Fibroblast of peridontal ligament (primary cell): ENCODE measurements around the gene LY6G5C.
A peak's percentile ranks its signal among the peaks of the same experiment; 100 is the strongest.
"Not testable (repeated sequence)": the region's sequence is repeated elsewhere in the genome, so short reads cannot be mapped to it uniquely, and the experiment has no call there.

Experiments used
- DNase-seq: peaks from one replicate; pipeline ENCODE4 v3.0.0-alpha.2; 2010; ENCODE audit errors: extremely low read depth

The LY6G5C gene

GRCh38 chr6:31715022-31715958 is 34.4 kb upstream of the LY6G5C start, which contains the start of gene LY6G6D:
Gene LY6G6D (plus strand): TSS chr6:31715348. CDS start chr6:31715356, 8 bp downstream.
- DNase-seq, result no peak

GRCh38 chr6:31713991-31714684 is 33.3 kb upstream of the LY6G5C start:
- DNase-seq, result no peak

- no peak for DNase-seq
Measured at GRCh38 chr6:31713465-31713864, 32.6 kb upstream of the LY6G5C start.

- DNase-seq, result no peak
Measured at GRCh38 chr6:31712296-31712695, 31.4 kb upstream of the LY6G5C start.

GRCh38 chr6:31711233-31711632 is 30.4 kb upstream of the LY6G5C start:
- DNase-seq, result no peak

GRCh38 chr6:31710523-31711219 is 29.8 kb upstream of the LY6G5C start:
- DNase-seq, result no peak

GRCh38 chr6:31709157-31709556 is 28.3 kb upstream of the LY6G5C start:
- not testable (repeated sequence) for DNase-seq

GRCh38 chr6:31708224-31708623 is 27.4 kb upstream of the LY6G5C start:
- no peak for DNase-seq

GRCh38 chr6:31707701-31708100 is 26.8 kb upstream of the LY6G5C start:
- no peak for DNase-seq

GRCh38 chr6:31706599-31706998 is 25.7 kb upstream of the LY6G5C start, which contains the start of gene LY6G6F:
Gene LY6G6F (plus strand): TSS chr6:31706866. CDS start chr6:31706907, 41 bp downstream.
- DNase-seq, result no peak

- DNase-seq, result no peak
Measured at GRCh38 chr6:31705931-31706330, 25.1 kb upstream of the LY6G5C start.

GRCh38 chr6:31702819-31703716 is 22.2 kb upstream of the LY6G5C start, which contains the start of gene ABHD16A:
Gene ABHD16A (minus strand): TSS chr6:31703324. CDS start chr6:31703281, 43 bp downstream.
- peak; percentile 98 for DNase-seq

GRCh38 chr6:31702405-31702818 is 21.5 kb upstream of the LY6G5C start:
- DNase-seq, result no peak

GRCh38 chr6:31701666-31702404 is 21.0 kb upstream of the LY6G5C start:
- DNase-seq, result peak; percentile 65

GRCh38 chr6:31700740-31701401 is 20.0 kb upstream of the LY6G5C start:
- DNase-seq, result no peak

GRCh38 chr6:31697555-31697954 is 16.7 kb upstream of the LY6G5C start:
- no peak for DNase-seq

GRCh38 chr6:31693535-31693934 is 12.7 kb upstream of the LY6G5C start:
- no peak for DNase-seq

GRCh38 chr6:31692886-31693285 is 12.0 kb upstream of the LY6G5C start:
- no peak for DNase-seq

- DNase-seq, result no peak
Measured at GRCh38 chr6:31692353-31692752, 11.5 kb upstream of the LY6G5C start.
